Measurements from ENCODE around the gene STYXL2.
A peak's percentile ranks its signal among the peaks of the same experiment; 100 is the strongest.

The STYXL2 gene

DNA sequence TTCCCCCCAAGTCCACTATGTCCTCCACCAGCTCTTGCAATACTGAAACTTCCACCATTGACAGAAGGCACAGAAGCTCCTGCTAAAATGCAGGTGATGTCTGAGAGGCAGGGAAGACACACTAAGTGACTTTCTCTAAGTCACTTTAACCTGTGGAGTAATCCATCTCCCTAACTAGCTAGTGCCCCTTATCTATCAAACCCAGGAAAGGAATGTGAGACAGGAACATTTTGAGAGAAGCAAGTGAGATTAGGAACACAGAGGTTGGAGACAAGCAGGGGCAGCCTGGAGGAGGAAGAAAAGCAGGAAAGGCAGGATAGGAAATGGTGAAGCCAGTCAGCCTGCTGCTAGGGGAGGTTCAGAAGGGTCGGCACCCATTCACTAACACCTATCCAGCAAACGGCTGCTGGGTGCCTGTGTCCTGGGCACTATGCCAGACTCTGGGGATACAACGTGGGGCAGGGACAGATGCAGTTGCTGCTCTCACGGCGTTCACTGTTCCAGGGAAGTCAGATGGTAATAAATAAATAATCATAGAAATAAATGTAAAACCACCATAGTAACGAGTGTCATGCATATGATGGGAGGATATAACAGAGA is 10.7 kb upstream of the STYXL2 start:
- Histone ChIP-seq H3K4me3 (ENCODE audit: low read length) (no peak overlapping the region), H3K9me3 (ENCODE audit: control insufficient read depth, low read length) (no peaks in the 10 kb centered on the region), H3K36me3 (ENCODE audit: control insufficient read depth, insufficient read depth, low read length) (no peaks in the 10 kb centered on the region), H3K27me3 (ENCODE audit: control insufficient read depth, insufficient read depth, low read length) (no peaks in the 10 kb centered on the region), H3K9ac (ENCODE audit: low read length) (peak overlapping the region; percentile 29), H3K4me1 (ENCODE audit: control insufficient read depth, insufficient read depth, low read length) (peaks cover 34% of the 10 kb centered on the region)

- Histone ChIP-seq H3K9ac (ENCODE audit: low read length) (no peak overlapping the region), H3K9me3 (ENCODE audit: control insufficient read depth, low read length) (no peaks in the 10 kb centered on the region), H3K4me3 (ENCODE audit: low read length) (no peak overlapping the region), H3K4me1 (ENCODE audit: control insufficient read depth, insufficient read depth, low read length) (peaks cover 34% of the 10 kb centered on the region), H3K27me3 (ENCODE audit: control insufficient read depth, insufficient read depth, low read length) (no peaks in the 10 kb centered on the region), H3K36me3 (ENCODE audit: control insufficient read depth, insufficient read depth, low read length) (no peaks in the 10 kb centered on the region)
Measured at GRCh38 chr1:167083871-167084270, 10.0 kb upstream of the STYXL2 start.

DNA sequence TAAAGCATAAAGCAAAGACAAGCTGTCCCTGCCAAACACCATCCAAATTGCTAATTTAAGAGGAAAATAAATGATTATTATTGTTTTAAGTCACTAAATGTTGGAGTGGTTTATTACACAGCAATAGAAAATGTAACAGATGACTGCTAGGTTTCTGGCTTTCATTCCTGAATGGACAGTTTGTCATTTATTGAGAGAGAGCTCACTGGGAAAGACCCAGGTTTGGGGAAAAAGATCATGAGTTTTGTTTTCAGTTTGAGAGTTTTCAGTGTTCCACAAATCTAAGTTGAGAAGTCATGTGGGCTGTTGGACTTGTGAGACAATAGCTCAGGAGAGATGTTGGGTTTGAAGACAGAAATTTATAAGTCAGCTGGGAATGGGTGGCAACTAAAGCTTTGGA is 9.1 kb upstream of the STYXL2 start:
- Histone ChIP-seq H3K9me3 (ENCODE audit: control insufficient read depth, low read length) (no peaks in the 10 kb centered on the region), H3K9ac (ENCODE audit: low read length) (no peak overlapping the region), H3K4me3 (ENCODE audit: low read length) (no peak overlapping the region), H3K4me1 (ENCODE audit: control insufficient read depth, insufficient read depth, low read length) (peaks cover 34% of the 10 kb centered on the region), H3K36me3 (ENCODE audit: control insufficient read depth, insufficient read depth, low read length) (no peaks in the 10 kb centered on the region), H3K27me3 (ENCODE audit: control insufficient read depth, insufficient read depth, low read length) (no peaks in the 10 kb centered on the region)

DNA sequence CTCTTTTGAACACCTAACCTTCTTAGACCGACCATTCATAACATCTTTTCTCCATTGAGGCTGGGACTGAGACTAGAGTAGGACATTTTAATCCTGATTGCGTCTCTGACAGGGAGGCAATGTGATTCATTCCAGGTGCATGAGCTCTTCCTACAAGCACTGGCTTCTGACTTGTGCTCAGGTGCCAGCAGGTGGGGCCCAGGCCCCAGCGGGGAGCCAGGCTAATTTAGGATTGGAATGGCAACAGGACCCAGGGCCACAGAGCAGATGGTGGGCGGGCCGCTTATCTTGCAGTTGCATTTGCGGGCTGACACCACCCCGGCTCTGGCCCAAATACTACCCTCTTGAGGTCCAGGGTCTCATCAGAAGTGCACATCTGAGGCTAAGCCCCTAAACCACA is 7.8 kb upstream of the STYXL2 start:
- H3K27me3 ChIP-seq (ENCODE audit: control insufficient read depth, insufficient read depth, low read length) = no peaks in the 10 kb centered on the region
- no peaks in the 10 kb centered on the region for H3K9me3 ChIP-seq (ENCODE audit: control insufficient read depth, low read length)
- no peaks in the 10 kb centered on the region for H3K36me3 ChIP-seq (ENCODE audit: control insufficient read depth, insufficient read depth, low read length)
- H3K9ac ChIP-seq (ENCODE audit: low read length) = no peak overlapping the region
- peaks cover 45% of the 10 kb centered on the region for H3K4me1 ChIP-seq (ENCODE audit: control insufficient read depth, insufficient read depth, low read length)
- H3K4me3 ChIP-seq (ENCODE audit: low read length) = no peak overlapping the region

GRCh38 chr1:167086768-167087167 is 7.1 kb upstream of the STYXL2 start:
- no peaks in the 10 kb centered on the region for H3K36me3 ChIP-seq (ENCODE audit: control insufficient read depth, insufficient read depth, low read length)
- no peaks in the 10 kb centered on the region for H3K27me3 ChIP-seq (ENCODE audit: control insufficient read depth, insufficient read depth, low read length)
- no peak overlapping the region for H3K4me3 ChIP-seq (ENCODE audit: low read length)
- peaks cover 41% of the 10 kb centered on the region for H3K4me1 ChIP-seq (ENCODE audit: control insufficient read depth, insufficient read depth, low read length)
- H3K9ac ChIP-seq (ENCODE audit: low read length) = no peak overlapping the region
- no peaks in the 10 kb centered on the region for H3K9me3 ChIP-seq (ENCODE audit: control insufficient read depth, low read length)

GRCh38 chr1:167088746-167089417 is 5.0 kb upstream of the STYXL2 start:
- Histone ChIP-seq H3K4me3 (ENCODE audit: low read length) (no peak overlapping the region), H3K27me3 (ENCODE audit: control insufficient read depth, insufficient read depth, low read length) (no peaks in the 10 kb centered on the region), H3K36me3 (ENCODE audit: control insufficient read depth, insufficient read depth, low read length) (no peaks in the 10 kb centered on the region), H3K4me1 (ENCODE audit: control insufficient read depth, insufficient read depth, low read length) (peaks cover 21% of the 10 kb centered on the region), H3K9ac (ENCODE audit: low read length) (no peak overlapping the region), H3K9me3 (ENCODE audit: control insufficient read depth, low read length) (no peaks in the 10 kb centered on the region)

DNA sequence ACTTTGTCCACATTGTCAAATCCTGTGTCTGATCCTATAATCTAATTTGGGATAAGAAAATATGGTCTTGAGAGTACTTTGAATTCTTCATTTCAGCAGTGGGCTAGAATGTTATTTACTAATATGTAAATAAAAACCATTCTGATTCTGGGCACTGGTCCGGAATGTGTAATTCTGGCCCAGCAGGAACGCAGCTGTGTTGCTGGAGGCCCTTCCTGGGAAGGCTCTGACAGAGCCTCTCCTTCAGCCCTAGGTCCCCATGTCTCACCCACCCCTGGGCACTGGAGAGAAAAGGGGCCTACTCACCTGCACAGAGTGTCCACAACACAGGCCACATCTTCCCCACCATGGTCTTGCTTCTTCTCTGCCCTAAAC is 3.9 kb upstream of the STYXL2 start:
- peak overlapping the region; percentile 38 for H3K9ac ChIP-seq (ENCODE audit: low read length)
- H3K9me3 ChIP-seq (ENCODE audit: control insufficient read depth, low read length) = no peaks in the 10 kb centered on the region
- H3K4me1 ChIP-seq (ENCODE audit: control insufficient read depth, insufficient read depth, low read length) = peaks cover 11% of the 10 kb centered on the region
- H3K36me3 ChIP-seq (ENCODE audit: control insufficient read depth, insufficient read depth, low read length) = no peaks in the 10 kb centered on the region
- no peak overlapping the region for H3K4me3 ChIP-seq (ENCODE audit: low read length)
- no peaks in the 10 kb centered on the region for H3K27me3 ChIP-seq (ENCODE audit: control insufficient read depth, insufficient read depth, low read length)

- peak within 1 kb of the TSS; percentile 38 for H3K9ac ChIP-seq (ENCODE audit: low read length)
- H3K36me3 ChIP-seq (ENCODE audit: control insufficient read depth, insufficient read depth, low read length) = no peaks in the 10 kb centered on the region
- no peak within 1 kb of the TSS for H3K4me3 ChIP-seq (ENCODE audit: low read length)
- H3K4me1 ChIP-seq (ENCODE audit: control insufficient read depth, insufficient read depth, low read length) = peaks cover 11% of the 10 kb centered on the region
- no peaks in the 10 kb centered on the region for H3K27me3 ChIP-seq (ENCODE audit: control insufficient read depth, insufficient read depth, low read length)
- H3K9me3 ChIP-seq (ENCODE audit: control insufficient read depth, low read length) = no peaks in the 10 kb centered on the region
Measured at GRCh38 chr1:167090314-167090942, 3.4 kb upstream of the STYXL2 start, which contains the start of gene GPA33. Gene GPA33 (minus strand): TSS chr1:167090377. CDS start chr1:167090287, 90 bp downstream.

- no peaks in the 10 kb centered on the region for H3K9me3 ChIP-seq (ENCODE audit: control insufficient read depth, low read length)
- H3K36me3 ChIP-seq (ENCODE audit: control insufficient read depth, insufficient read depth, low read length) = no peaks in the 10 kb centered on the region
- peaks cover 11% of the 10 kb centered on the region for H3K4me1 ChIP-seq (ENCODE audit: control insufficient read depth, insufficient read depth, low read length)
- no peaks in the 10 kb centered on the region for H3K27me3 ChIP-seq (ENCODE audit: control insufficient read depth, insufficient read depth, low read length)
- no peak overlapping the region for H3K4me3 ChIP-seq (ENCODE audit: low read length)
- H3K9ac ChIP-seq (ENCODE audit: low read length) = no peak overlapping the region
Measured at GRCh38 chr1:167092653-167093052, 1.2 kb upstream of the STYXL2 start.

DNA sequence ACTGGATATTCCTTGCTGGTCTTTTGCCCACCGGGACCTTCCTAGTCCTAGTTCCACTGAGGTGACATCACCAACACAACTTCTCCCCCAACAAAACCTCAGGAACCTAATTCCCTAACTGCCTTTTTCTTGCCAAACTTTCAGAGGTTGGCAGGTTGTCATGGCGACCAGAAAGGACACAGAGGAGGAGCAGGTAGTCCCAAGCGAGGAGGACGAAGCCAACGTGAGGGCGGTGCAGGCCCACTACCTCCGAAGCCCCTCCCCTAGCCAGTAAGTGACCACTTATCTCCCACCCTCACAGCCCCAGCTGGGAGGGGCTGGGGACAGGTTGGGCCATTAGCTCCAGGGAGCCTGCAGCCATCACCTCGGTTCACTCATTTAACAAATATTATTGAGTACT is 815 bp downstream of the STYXL2 start:
- Histone ChIP-seq H3K9me3 (ENCODE audit: control insufficient read depth, low read length) (no peaks in the 10 kb centered on the region), H3K36me3 (ENCODE audit: control insufficient read depth, insufficient read depth, low read length) (no peaks in the 10 kb centered on the region), H3K4me1 (ENCODE audit: control insufficient read depth, insufficient read depth, low read length) (peaks cover 11% of the 10 kb centered on the region), H3K27me3 (ENCODE audit: control insufficient read depth, insufficient read depth, low read length) (no peaks in the 10 kb centered on the region), H3K4me3 (ENCODE audit: low read length) (no peak overlapping the region), H3K9ac (ENCODE audit: low read length) (no peak overlapping the region)

DNA sequence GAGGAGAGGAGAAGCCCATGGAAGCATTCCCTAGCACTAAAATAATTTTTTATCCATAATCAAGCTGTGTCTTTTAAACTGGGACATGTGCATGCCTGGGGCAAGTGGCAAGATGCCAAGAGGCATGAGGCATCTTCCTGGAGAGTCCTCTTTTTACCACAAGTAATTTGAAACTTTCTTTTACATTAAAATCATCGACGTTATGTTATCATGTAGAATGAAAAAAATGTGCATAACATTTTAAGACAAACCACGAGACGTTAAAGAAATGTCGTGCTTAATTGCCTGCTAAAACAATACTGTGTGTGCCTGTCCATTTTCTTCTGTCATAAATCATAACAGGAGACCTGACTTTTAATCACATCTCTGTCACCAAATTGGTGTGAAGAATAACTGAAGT is 1.5 kb downstream of the STYXL2 start:
- H3K4me3 ChIP-seq (ENCODE audit: low read length) = no peak overlapping the region
- no peak overlapping the region for H3K9ac ChIP-seq (ENCODE audit: low read length)
- no peaks in the 10 kb centered on the region for H3K36me3 ChIP-seq (ENCODE audit: control insufficient read depth, insufficient read depth, low read length)
- peaks cover 6% of the 10 kb centered on the region for H3K4me1 ChIP-seq (ENCODE audit: control insufficient read depth, insufficient read depth, low read length)
- H3K9me3 ChIP-seq (ENCODE audit: control insufficient read depth, low read length) = no peaks in the 10 kb centered on the region
- H3K27me3 ChIP-seq (ENCODE audit: control insufficient read depth, insufficient read depth, low read length) = no peaks in the 10 kb centered on the region

DNA sequence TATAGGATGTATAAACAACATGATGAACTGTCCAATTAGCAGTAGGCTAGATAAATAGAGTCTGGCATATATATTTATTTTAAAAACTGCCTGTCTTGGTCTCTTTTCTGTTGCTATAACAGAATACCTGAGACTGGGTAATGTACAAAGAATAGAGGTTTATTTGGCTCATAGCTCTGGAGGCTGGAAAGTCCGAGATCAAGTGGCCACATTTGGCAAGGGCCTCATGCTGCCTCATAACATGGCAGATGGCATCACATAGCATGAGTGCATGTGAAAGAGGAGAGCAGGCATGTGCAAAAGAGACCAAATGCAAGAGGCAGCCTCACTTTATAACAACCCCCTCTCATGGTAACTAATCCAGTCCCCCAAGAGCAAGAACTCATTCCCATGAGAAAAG is 6.0 kb downstream of the STYXL2 start:
- Histone ChIP-seq H3K4me1 (ENCODE audit: control insufficient read depth, insufficient read depth, low read length) (no peaks in the 10 kb centered on the region), H3K9ac (ENCODE audit: low read length) (no peak overlapping the region), H3K36me3 (ENCODE audit: control insufficient read depth, insufficient read depth, low read length) (no peaks in the 10 kb centered on the region), H3K9me3 (ENCODE audit: control insufficient read depth, low read length) (no peaks in the 10 kb centered on the region), H3K27me3 (ENCODE audit: control insufficient read depth, insufficient read depth, low read length) (no peaks in the 10 kb centered on the region), H3K4me3 (ENCODE audit: low read length) (no peak overlapping the region)
